Gastroesophageal sphincter (tissue), 4 donors: ENCODE data around the gene CSF3. TPM values are rescaled to one million over a fixed set of nuclear protein-coding genes. Genes with fewer than 3 reads are reported as not detected.

ENCODE experiments used
- ATAC-seq: fragments of 150-250 bp; one replicate; pipeline ENCODE4 v1.9.1; 2016; ENCODE audit warnings: mild to moderate bottlenecking, moderate library complexity
- H3K27ac ChIP-seq, 4 donors: fragments of 200-600 bp; sonication (generic) in 3 of 4; 1 replicate in 3 of 4; 2 replicates in 1 of 4; pipeline ENCODE4 v1.5.1; 2016 to 2019
- H3K27me3 ChIP-seq: fragments of 200-600 bp; sonication (generic); one replicate; pipeline ENCODE4 v1.5.1; 2019
- H3K36me3 ChIP-seq, 2 donors: fragments of 200-600 bp; sonication (generic); one replicate each; pipeline ENCODE4 v1.5.1; 2019; ENCODE audit warnings: control low read depth in 1 of 2
- H3K4me1 ChIP-seq, 3 donors: fragments of 200-600 bp; sonication (generic); 1 replicate in 2 of 3; 2 replicates in 1 of 3; pipeline ENCODE4 v1.5.1; 2016 to 2019; ENCODE audit warnings: control low read depth in 2 of 3
- H3K4me3 ChIP-seq, 2 donors: fragments of 200-600 bp; sonication (generic); one replicate each; pipeline ENCODE4 v1.5.1; 2019; ENCODE audit warnings: mild to moderate bottlenecking in 1 of 2, moderate library complexity in 1 of 2
- H3K9me3 ChIP-seq, 3 donors: fragments of 200-600 bp; sonication (generic); one replicate each; pipeline ENCODE4 v1.5.1; 2017 to 2019; ENCODE audit warnings: control low read depth in 2 of 3
- EP300 ChIP-seq: sonication (generic); formaldehyde crosslinking; IDR thresholded peaks from one replicate; pipeline ENCODE4 v1.6.1; 2017; ENCODE audit warnings: antibody characterized with exemption, mild to moderate bottlenecking
- POLR2A ChIP-seq, 2 donors: fragments of 450-650 bp; IDR thresholded peaks; one replicate each; pipeline ENCODE4 v1.6.1; 2017; ENCODE audit warnings: antibody characterized with exemption in 2 of 2, mild to moderate bottlenecking in 2 of 2, moderate library complexity in 1 of 2
- POLR2AphosphoS5 ChIP-seq: sonication (generic); formaldehyde crosslinking; IDR thresholded peaks from one replicate; pipeline ENCODE4 v1.6.1; 2017; ENCODE audit warnings: antibody characterized with exemption
- WGBS, 2 donors: methylation state at CpG; one replicate each; pipeline ENCODE4 v1.1.5; 2018; ENCODE audit warnings: low coverage in 1 of 2; 5-methylcytosine and 5-hydroxymethylcytosine counted together
- total RNA-seq, 4 donors: library from RNA; depleted of rRNA; stranded (reverse); fragments of >200 nt; gene quantifications; one replicate each; pipeline ENCODE4 v1.1.0, GENCODE V29; 2016
- TF ChIP-seq, protein P1 (sequence below), 4 experiments: fragments of 200-600 bp in 2 of 4; fragments of 450-650 bp in 2 of 4; sonication (generic) in 1 of 4; IDR thresholded peaks; one replicate each; pipeline ENCODE4 v1.5.1; 2017 to 2019; ENCODE audit warnings: antibody characterized with exemption in 4 of 4, mild to moderate bottlenecking in 2 of 4, moderate library complexity in 2 of 4

Gene CSF3, protein sequence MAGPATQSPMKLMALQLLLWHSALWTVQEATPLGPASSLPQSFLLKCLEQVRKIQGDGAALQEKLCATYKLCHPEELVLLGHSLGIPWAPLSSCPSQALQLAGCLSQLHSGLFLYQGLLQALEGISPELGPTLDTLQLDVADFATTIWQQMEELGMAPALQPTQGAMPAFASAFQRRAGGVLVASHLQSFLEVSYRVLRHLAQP
- total RNA-seq, result 1 to 10 TPM in 1 of 4 donors, not detected in 3; 9.3 TPM

DNA sequence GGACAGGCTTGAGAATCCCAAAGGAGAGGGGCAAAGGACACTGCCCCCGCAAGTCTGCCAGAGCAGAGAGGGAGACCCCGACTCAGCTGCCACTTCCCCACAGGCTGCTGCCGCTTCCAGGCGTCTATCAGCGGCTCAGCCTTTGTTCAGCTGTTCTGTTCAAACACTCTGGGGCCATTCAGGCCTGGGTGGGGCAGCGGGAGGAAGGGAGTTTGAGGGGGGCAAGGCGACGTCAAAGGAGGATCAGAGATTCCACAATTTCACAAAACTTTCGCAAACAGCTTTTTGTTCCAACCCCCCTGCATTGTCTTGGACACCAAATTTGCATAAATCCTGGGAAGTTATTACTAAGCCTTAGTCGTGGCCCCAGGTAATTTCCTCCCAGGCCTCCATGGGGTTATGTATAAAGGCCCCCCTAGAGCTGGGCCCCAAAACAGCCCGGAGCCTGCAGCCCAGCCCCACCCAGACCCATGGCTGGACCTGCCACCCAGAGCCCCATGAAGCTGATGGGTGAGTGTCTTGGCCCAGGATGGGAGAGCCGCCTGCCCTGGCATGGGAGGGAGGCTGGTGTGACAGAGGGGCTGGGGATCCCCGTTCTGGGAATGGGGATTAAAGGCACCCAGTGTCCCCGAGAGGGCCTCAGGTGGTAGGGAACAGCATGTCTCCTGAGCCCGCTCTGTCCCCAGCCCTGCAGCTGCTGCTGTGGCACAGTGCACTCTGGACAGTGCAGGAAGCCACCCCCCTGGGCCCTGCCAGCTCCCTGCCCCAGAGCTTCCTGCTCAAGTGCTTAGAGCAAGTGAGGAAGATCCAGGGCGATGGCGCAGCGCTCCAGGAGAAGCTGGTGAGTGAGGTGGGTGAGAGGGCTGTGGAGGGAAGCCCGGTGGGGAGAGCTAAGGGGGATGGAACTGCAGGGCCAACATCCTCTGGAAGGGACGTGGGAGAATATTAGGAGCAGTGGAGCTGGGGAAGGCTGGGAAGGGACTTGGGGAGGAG lies at the start of gene CSF3:
TSS of gene CSF3 (plus strand) at position 436 of the 993 bp plus-strand sequence. CDS start at position 471, 35 bp downstream.
- 51 to 66% methylated on average over 4 to 12 of the region's 20 CpGs for WGBS, 2 donors
- ATAC-seq, result no peak
- H3K4me3 ChIP-seq, result no peak within 1 kb of the TSS
- no peaks in the 10 kb centered on the region for H3K9me3 ChIP-seq
- peaks cover 0 to 63% (median 28%) of the 10 kb centered on the region in 3 donors for H3K4me1 ChIP-seq
- H3K27ac ChIP-seq, result peak within 1 kb of the TSS in 3 of 4 donors; percentile 57 to 74 (median 66)
- TF ChIP-seq POLR2A (IDR thresholded peaks at IDR 0.05), result no peak
- TF ChIP-seq POLR2AphosphoS5, result no peak
- TF ChIP-seq, protein P1, sequence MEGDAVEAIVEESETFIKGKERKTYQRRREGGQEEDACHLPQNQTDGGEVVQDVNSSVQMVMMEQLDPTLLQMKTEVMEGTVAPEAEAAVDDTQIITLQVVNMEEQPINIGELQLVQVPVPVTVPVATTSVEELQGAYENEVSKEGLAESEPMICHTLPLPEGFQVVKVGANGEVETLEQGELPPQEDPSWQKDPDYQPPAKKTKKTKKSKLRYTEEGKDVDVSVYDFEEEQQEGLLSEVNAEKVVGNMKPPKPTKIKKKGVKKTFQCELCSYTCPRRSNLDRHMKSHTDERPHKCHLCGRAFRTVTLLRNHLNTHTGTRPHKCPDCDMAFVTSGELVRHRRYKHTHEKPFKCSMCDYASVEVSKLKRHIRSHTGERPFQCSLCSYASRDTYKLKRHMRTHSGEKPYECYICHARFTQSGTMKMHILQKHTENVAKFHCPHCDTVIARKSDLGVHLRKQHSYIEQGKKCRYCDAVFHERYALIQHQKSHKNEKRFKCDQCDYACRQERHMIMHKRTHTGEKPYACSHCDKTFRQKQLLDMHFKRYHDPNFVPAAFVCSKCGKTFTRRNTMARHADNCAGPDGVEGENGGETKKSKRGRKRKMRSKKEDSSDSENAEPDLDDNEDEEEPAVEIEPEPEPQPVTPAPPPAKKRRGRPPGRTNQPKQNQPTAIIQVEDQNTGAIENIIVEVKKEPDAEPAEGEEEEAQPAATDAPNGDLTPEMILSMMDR (IDR thresholded peaks at IDR 0.05), result no peak
- TF ChIP-seq EP300, result no peak
- no peaks in the 10 kb centered on the region for H3K27me3 ChIP-seq
- H3K36me3 ChIP-seq, result peaks cover 0 to 11% of the 10 kb centered on the region in 2 donors

DNA sequence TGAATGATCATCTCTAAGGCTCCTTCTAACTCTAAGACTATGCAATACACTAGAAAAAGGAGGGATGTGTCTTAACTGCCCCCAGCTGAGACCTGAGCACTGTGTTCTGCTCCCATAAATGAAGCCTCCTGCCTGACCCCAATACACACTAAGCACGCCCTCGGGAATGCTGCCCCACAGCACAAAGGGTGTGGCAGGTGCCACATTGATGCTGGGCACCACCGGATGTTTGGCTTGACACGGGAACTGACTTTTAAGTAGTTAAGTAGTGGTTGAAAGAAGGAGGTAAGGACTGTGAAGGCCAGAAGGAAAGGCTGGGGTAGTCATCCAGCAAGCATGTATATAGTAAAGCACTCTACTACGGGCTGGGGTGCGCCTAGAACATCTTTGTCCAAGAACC lies 48.5 kb upstream of the CSF3 start:
- Histone ChIP-seq H3K9me3 (no peaks in the 10 kb centered on the region), H3K36me3 (no peaks in the 10 kb centered on the region), H3K4me1 (no peaks in the 10 kb centered on the region), H3K4me3 (no peak overlapping the region), H3K27ac (no peak overlapping the region), H3K27me3 (peaks cover 64% of the 10 kb centered on the region)
- whole genome bisulfite sequencing, 2 donors, result 88% methylated on average over 4 of the region's 6 CpGs; no CpG with 5 or more reads in 1 of the 2 donors
- no peak for TF ChIP-seq EP300
- TF ChIP-seq, protein P1 (IDR thresholded peaks at IDR 0.05), result no peak
- TF ChIP-seq POLR2A (IDR thresholded peaks at IDR 0.05), result no peak
- no peak for TF ChIP-seq POLR2AphosphoS5
- ATAC-seq, result no peak

DNA sequence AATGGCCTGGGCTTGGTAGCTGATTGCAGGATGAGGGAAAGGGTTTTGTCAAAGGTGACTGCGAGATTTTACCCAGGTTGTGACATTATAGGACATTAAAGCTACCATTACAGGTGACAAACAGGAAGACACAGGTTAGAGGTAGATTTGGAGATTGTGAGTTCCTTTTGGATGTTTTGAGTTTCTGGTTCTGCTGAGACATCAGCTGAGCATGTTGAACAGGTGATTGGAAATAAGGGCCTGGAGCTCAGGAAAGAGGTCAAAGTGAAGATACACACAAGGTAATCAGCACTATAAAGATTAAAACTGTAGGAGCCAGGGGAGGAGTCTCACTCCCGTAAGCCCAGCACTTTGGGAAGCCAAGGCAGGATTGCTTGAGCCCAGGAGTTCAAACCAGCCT lies 46.5 kb upstream of the CSF3 start:
- Histone ChIP-seq H3K4me1 (no peaks in the 10 kb centered on the region), H3K9me3 (no peaks in the 10 kb centered on the region), H3K36me3 (no peaks in the 10 kb centered on the region), H3K4me3 (no peak overlapping the region), H3K27me3 (peaks cover 61% of the 10 kb centered on the region), H3K27ac (no peak overlapping the region)
- 79 to 90% methylated on average over 1 to 2 of the region's 2 CpGs for WGBS, 2 donors
- ATAC-seq, result no peak
- no peak for TF ChIP-seq POLR2AphosphoS5
- TF ChIP-seq EP300, result no peak
- TF ChIP-seq, protein P1 (IDR thresholded peaks at IDR 0.05), result no peak
- TF ChIP-seq POLR2A (IDR thresholded peaks at IDR 0.05), result no peak

DNA sequence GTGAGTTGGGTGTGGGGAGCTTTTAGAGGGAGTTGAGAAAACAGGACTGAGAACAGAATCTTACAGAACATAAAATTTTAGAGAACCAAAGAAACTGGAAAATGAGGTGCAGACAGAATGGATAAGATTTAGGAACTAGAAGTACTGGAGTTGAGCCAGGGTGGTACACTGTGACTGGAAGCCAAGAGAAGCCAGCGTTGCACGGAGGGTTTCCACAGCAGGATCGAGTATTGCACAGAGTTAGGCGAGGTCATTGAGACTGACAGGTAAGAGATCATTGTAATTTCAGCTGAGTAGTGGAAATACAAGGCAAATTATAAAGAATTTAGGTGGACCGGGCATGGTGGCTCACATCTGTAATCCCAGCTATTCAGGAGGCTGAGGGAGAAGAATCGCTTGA lies 45.9 kb upstream of the CSF3 start:
- 79 to 88% methylated on average over 6 of the region's 6 CpGs for WGBS, 2 donors
- no peaks in the 10 kb centered on the region for H3K36me3 ChIP-seq
- H3K4me3 ChIP-seq, result no peak overlapping the region
- no peaks in the 10 kb centered on the region for H3K9me3 ChIP-seq
- H3K4me1 ChIP-seq, result no peaks in the 10 kb centered on the region
- H3K27ac ChIP-seq, result no peak overlapping the region
- ATAC-seq, result no peak
- peaks cover 63% of the 10 kb centered on the region for H3K27me3 ChIP-seq
- TF ChIP-seq POLR2AphosphoS5, result no peak
- no peak for TF ChIP-seq EP300
- no peak for TF ChIP-seq POLR2A (IDR thresholded peaks at IDR 0.05)
- TF ChIP-seq, protein P1 (IDR thresholded peaks at IDR 0.05), result no peak
